Body of pancreas (tissue), 4 donors: ENCODE data around the gene CHRNB4.

Source experiments
- CTCF ChIP-seq, 7 experiments: fragments of 450-650 bp in 4 of 7; fragments of 200-600 bp in 3 of 7; sonication (generic) in 3 of 7; IDR thresholded peaks; one replicate each; pipeline ENCODE4 v1.5.1; 2016 to 2019; ENCODE audit warnings: antibody characterized with exemption in 7 of 7
- POLR2A ChIP-seq, 3 donors: fragments of 450-650 bp; IDR thresholded peaks; one replicate each; pipeline ENCODE4 v1.6.1; 2016; ENCODE audit warnings: antibody characterized with exemption in 3 of 3, mild to moderate bottlenecking in 2 of 3

DNA sequence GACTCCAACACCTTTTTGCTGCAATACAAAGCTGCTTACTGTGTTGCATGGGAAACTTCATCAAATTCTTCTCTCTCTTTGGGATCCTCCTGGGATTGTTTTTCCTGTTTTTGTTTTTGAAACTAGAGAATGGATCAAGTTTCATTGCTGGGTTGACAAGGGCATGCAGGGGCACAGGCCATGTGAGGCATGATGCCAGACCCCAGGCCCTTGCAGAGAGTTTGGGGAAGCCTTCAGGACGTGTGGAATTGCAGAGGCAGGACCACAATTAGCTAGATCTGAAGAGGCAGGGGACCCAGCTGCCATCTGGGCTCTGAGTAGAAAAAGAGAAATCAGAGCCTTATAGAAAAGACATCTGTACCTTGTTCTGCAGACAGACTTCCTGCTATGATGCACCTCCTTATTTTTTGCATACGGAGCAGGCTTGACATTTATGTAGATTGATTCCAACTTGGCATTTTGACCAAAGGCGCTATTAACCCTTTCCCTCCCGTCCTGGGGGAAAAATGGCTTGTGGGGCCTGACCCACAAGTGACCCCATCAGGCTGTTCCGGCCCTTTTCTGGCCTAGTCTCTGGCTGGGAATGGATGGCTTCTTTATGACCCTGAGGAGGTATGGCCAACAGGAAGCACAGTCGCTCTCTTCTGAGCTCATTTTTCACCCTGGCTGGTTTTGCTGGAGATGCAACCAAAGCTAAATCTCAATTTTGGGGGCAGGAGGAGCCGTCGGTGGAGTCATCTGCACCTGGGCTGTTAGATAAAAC is 44.3 kb upstream of the CHRNB4 start:
- no peak for TF ChIP-seq CTCF (IDR thresholded peaks at IDR 0.05)
- TF ChIP-seq POLR2A (IDR thresholded peaks at IDR 0.05): no peak
